Caki2 (cell line): ENCODE data around the gene ZNF772. TPM values are rescaled to one million over a fixed set of nuclear protein-coding genes. Genes with fewer than 3 reads are reported as not detected.

Source experiments
- DNase-seq: peaks from one replicate; pipeline ENCODE4 v3.0.0-alpha.2; 2015; ENCODE audit warnings: low read depth
- in situ Hi-C: cut with HindIII; loops from 2 replicates; pipeline ENCODE4 v1.10.0; 2016; ENCODE audit warnings: low sequenced_read_pairs, low pct_unique_long_range_greater_than_20kb, mixed read lengths
- total RNA-seq: library from RNA; depleted of rRNA; stranded (reverse); fragments of >200 nt; shearing (Covaris generic); gene quantifications from 2 replicates; pipeline ENCODE4 v1.2.3, GENCODE V29; 2014; ENCODE audit warnings: low replicate concordance; rRNA removed

The ZNF772 gene
- total RNA-seq, 1 experiment from 2014 or later, result 13.1 TPM

- in situ Hi-C loops, result no loop called here
- DNase-seq, result no peak
These were observed 38.4 kb downstream of the ZNF772 start for GRCh38 chr19:57438925-57439324.

GRCh38 chr19:57437931-57438330, 39.4 kb downstream of the ZNF772 start:
- DNase-seq, result no peak
- in situ Hi-C loops, result no loop called here

- in situ Hi-C loops, result no loop called here
- no peak for DNase-seq
These were observed 40.9 kb downstream of the ZNF772 start for GRCh38 chr19:57436417-57436816.

DNA sequence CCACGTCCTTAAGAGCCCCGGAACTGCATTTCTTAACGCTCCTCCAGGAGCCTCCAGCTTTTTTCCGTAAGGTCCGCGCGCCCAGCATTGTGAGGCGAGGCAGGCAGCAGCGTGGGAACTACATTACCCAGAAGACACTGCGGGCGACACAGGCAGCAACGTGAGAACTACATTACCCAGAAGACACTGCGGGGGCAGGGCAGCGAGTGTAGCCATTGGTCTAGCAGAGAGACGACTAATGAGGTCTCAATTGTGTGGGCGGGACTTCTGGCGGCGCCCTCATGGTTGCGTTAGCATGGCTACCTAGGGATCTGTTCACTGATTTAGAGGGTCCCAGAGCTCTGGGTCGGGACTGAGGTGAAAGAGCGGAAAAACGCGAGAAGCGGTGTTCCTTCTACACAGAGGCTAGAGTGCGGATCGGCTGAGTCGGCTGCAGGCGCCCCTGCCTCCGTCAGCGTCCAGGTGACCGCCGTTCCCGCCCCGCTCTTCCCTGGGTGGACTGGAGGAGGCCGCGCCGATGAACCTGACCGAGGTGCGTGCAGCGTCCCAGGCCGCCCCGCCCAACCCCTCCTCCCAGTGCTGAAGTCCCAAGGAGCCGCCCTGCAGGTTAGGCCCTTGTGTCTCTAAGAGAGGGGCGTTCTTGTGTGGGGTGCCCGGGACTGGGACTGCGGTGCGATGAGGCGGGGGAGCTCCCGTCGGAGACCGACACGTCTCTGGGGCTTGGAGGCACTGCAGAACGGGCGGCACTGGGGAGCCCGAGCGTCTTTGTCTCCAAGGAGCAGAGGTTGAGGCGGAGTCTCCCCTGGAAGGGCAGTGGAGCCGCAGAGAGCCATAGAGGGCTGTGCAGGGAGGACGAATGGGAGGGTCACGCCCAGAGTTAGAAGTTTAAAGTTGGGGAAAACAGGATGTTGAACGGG, 42.0 kb downstream of the ZNF772 start, which contains the start of gene ZNF749:
Gene ZNF749, plus strand, starts transcription at position 264 of the 917 bp plus-strand sequence. Its CDS starts 254 bp downstream, at position 518.
- in situ Hi-C loops, result no loop called here
- peak; percentile 97 for DNase-seq

GRCh38 chr19:57434386-57435061, 42.8 kb downstream of the ZNF772 start:
- in situ Hi-C loops, result no loop called here
- DNase-seq, result no peak

- in situ Hi-C loops, result no loop called here
- no peak for DNase-seq
These were observed 56.3 kb downstream of the ZNF772 start for GRCh38 chr19:57421037-57421436.

- in situ Hi-C loops, result no loop called here
- DNase-seq, result no peak
These were observed 57.9 kb downstream of the ZNF772 start for GRCh38 chr19:57419439-57419838.

Other genes starting within 250 kb of the ZNF772 start
- 0.41 and 4.1 TPM in 2 replicates for gene AURKC, start 246.5 kb downstream of the ZNF772 start, total RNA-seq
- gene ZNF805, start 236.9 kb downstream of the ZNF772 start, total RNA-seq, result 9.0 and 10.2 TPM in 2 replicates
- 28.9 and 34.3 TPM in 2 replicates for gene ZNF460, start 197.1 kb downstream of the ZNF772 start, total RNA-seq
- gene ZNF543, start 157.1 kb downstream of the ZNF772 start, total RNA-seq, result 9.2 and 9.3 TPM in 2 replicates
- 13.0 and 15.1 TPM in 2 replicates for gene ZNF304, start 126.3 kb downstream of the ZNF772 start, total RNA-seq
- 31.4 and 34.3 TPM in 2 replicates for gene TRAPPC2B, start 114.0 kb downstream of the ZNF772 start, total RNA-seq
- 3.1 and 8.7 TPM in 2 replicates for gene ZNF547, start 114.0 kb downstream of the ZNF772 start, total RNA-seq
- gene ZNF548, start 87.7 kb downstream of the ZNF772 start, total RNA-seq, result 11.6 and 15.1 TPM in 2 replicates
- gene ZNF17, start 66.4 kb downstream of the ZNF772 start, total RNA-seq, result 2.2 and 5.8 TPM in 2 replicates
- gene ZNF749, start 42.2 kb downstream of the ZNF772 start, total RNA-seq, result 17.8 and 20.7 TPM in 2 replicates
- gene VN1R1, start 20.4 kb downstream of the ZNF772 start, total RNA-seq, result not detected in 2 replicates
- gene ZNF419, start 10.2 kb upstream of the ZNF772 start, total RNA-seq, result 11.7 and 22.1 TPM in 2 replicates
- gene ZNF773, start 22.4 kb upstream of the ZNF772 start, total RNA-seq, result 10.6 and 12.5 TPM in 2 replicates
- gene ZNF549, start 49.8 kb upstream of the ZNF772 start, total RNA-seq, result 1.5 and 3.3 TPM in 2 replicates
- 5.5 and 14.9 TPM in 2 replicates for gene ZNF550, start 82.3 kb upstream of the ZNF772 start, total RNA-seq
- 5.0 and 14.8 TPM in 2 replicates for gene ZNF416, start 101.3 kb upstream of the ZNF772 start, total RNA-seq
- 4.3 and 6.9 TPM in 2 replicates for gene ZIK1, start 106.6 kb upstream of the ZNF772 start, total RNA-seq
- 5.2 and 13.3 TPM in 2 replicates for gene ZNF530, start 122.3 kb upstream of the ZNF772 start, total RNA-seq
- gene ZNF134, start 136.7 kb upstream of the ZNF772 start, total RNA-seq, result 9.4 and 17.0 TPM in 2 replicates
- 4.1 and 8.3 TPM in 2 replicates for gene ZNF211, start 155.6 kb upstream of the ZNF772 start, total RNA-seq
- not detected in 2 replicates for gene ZSCAN4, start 191.4 kb upstream of the ZNF772 start, total RNA-seq
- gene ZNF551, start 204.4 kb upstream of the ZNF772 start, total RNA-seq, result 7.8 and 23.9 TPM in 2 replicates
- gene ZNF154, start 231.6 kb upstream of the ZNF772 start, total RNA-seq, result not detected in 2 replicates